GM12891 (cell line): ENCODE data around the gene NXPE3.

Source experiments
- DNase-seq: peaks from one replicate; pipeline ENCODE4 v3.0.0; 2011; ENCODE audit warnings: low spot score; ENCODE audit not compliant: insufficient read length
- FAIRE-seq: peaks from 2 replicates; lab custom pipeline; 2011; peaks lifted over from hg19 to GRCh38; lab: Jason Lieb, UNC
- PAX5 ChIP-seq: IDR thresholded peaks from 2 replicates; pipeline ENCODE4 v1.6.1; 2011; ENCODE audit warnings: low read length, moderate library complexity, mild to moderate bottlenecking; ENCODE audit not compliant: insufficient read depth, severe bottlenecking
- POLR2A ChIP-seq: IDR thresholded peaks from 2 replicates; pipeline ENCODE4 v1.6.1; 2011; ENCODE audit warnings: low read depth, low read length, control low read depth
- POLR2AphosphoS5 ChIP-seq: IDR thresholded peaks from 2 replicates; pipeline ENCODE4 v1.6.1; 2011; ENCODE audit warnings: low read depth, low read length, control low read depth
- POU2F2 ChIP-seq: IDR thresholded peaks from 2 replicates; pipeline ENCODE4 v1.6.1; 2011; ENCODE audit warnings: low read depth, mild to moderate bottlenecking, control low read depth, low read length, moderate library complexity
- SPI1 ChIP-seq: IDR thresholded peaks from 2 replicates; pipeline ENCODE4 v1.6.1; 2011; ENCODE audit warnings: low read depth, low read length, control low read depth
- TAF1 ChIP-seq: IDR thresholded peaks from 2 replicates; pipeline ENCODE4 v1.6.1; 2011; ENCODE audit warnings: low read depth, low read length, control low read depth

Gene NXPE3

DNA sequence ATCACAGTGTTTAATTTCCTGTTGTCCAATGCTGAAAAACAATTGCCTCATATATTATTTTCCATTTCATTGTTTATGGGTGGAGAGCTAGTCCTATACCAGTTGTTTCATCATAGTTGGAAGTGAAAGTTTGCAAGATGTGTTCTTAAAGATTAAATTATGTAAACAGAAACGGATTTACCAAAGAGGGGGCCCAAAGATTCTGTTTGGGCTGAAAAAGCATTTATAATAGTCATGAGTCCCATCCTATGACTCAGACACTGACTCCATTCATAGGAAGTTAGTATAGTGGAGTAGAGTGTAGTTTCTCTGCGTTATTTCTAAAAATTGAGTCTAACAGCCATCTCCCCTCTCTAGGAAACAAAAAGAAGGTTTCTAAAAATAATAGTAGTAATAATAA lies 94.6 kb downstream of the NXPE3 start:
- DNase-seq (no peak), FAIRE-seq (no peak)
- TF ChIP-seq POLR2AphosphoS5, result no peak
- TF ChIP-seq SPI1, result no peak
- TF ChIP-seq POLR2A, result no peak
- TF ChIP-seq POU2F2, result no peak
- TF ChIP-seq TAF1, result no peak
- no peak for TF ChIP-seq PAX5

DNA sequence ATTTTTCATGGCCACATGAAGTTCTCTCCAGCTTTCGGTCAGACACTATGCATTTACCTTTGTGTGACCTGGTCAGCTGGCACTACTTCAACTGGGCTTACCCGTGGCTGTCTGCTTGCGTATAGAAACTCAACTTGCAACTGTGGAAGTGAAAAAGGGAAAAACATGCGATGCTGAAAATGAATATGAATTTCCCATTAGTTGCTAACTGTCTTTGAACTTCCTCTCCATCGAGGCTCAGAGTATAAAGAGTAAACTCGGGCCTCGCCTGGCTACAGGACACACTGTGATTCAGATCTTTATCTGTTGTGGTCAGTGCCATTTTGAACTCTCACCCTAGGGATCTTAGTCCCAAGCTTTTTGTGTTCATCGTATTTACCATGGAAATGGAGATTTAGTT lies 97.1 kb downstream of the NXPE3 start:
- TF ChIP-seq POLR2A, result no peak
- TF ChIP-seq SPI1, result 0 out of 2 replicates have a peak, but pooled peaks have one; percentile 22
- DNase-seq, result no peak
- peak; percentile 69 for FAIRE-seq
